ENCODE data around the gene MRPL46.

- TF ChIP-seq CTCF (conservative IDR thresholded peaks at IDR 0.05; ENCODE audit: low read depth, low read length) (no peak), EZH2 (IDR thresholded peaks at IDR 0.05; ENCODE audit: borderline replicate concordance, low read depth, low read length, poor library complexity, severe bottlenecking) (no peak)
These were observed 44.0 kb upstream of the MRPL46 start for GRCh38 chr15:88511161-88511560.
